GM19099 (cell line): Measurements from ENCODE around the gene CFAP74.

Experiments used
- POLR2A ChIP-seq: IDR thresholded peaks from 3 replicates; pipeline ENCODE4 v1.6.1; 2011; ENCODE audit warnings: low read depth; ENCODE audit not compliant: insufficient read length; ENCODE audit errors: extremely low read depth

The CFAP74 gene

DNA sequence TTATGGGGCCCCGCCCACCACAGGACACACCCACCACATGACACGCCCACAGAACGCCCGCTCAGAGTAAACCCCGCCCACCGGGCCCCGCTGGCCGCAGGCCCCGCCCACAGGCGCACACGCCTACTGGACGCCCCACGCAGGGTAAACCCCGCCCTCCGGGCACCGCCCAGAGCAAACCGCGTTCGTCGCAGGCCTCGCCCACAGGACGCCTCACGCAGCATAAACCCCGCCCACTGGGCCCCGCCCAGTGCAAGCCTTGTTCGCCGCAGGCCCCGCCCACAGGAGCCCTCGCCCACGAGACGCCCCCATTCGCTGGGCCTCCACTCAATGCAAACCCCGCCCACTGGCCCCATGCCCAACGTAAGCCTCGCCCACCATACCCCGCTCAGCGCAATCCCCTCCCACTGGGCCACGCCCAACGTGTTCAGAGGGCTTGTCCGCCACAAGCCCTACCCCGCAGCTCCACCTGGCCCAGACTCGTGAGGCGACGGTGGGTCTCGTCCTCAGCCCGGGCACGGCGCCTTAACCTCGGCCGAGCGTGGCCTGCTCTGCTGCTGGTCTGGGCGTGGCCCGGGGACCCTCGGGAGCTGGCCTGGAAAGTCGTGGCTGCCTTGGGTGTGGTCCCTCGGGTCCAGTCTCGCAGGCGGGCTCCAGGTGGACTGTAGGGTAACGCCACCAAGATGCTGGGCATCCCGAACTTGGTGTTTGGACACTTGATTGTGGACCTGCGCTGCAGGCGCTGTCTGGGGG, 84.1 kb downstream of the CFAP74 start:
- TF ChIP-seq POLR2A = peak; percentile 10

DNA sequence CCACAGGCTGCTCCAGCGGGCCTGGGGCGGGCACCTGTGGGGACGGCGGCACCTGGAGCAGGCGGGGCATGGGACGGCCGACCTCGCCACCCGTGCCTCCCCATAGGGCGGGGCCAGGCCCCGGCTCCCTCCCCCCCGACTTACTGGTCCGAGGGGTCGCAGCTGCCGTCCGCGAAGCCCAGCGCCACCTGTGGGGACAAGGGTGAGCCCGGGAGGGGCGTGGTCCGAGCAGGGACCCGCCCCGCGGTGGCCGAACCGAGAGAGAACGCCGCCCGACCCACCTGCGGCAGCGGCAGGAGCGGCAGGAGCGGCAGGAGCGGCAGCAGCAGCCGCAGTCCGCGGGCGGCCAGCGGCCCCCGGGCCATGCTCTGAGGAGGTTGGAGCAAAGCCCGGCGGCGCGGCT, 84.7 kb downstream of the CFAP74 start, which contains the start of gene TMEM52:
Gene TMEM52 (minus strand): TSS at position 379 of the 403 bp plus-strand sequence. CDS start 14 bp downstream, at position 365.
- peak; percentile 23 for TF ChIP-seq POLR2A

GRCh38 chr1:1917995-1918900, 85.3 kb downstream of the CFAP74 start:
- TF ChIP-seq POLR2A = no peak

DNA sequence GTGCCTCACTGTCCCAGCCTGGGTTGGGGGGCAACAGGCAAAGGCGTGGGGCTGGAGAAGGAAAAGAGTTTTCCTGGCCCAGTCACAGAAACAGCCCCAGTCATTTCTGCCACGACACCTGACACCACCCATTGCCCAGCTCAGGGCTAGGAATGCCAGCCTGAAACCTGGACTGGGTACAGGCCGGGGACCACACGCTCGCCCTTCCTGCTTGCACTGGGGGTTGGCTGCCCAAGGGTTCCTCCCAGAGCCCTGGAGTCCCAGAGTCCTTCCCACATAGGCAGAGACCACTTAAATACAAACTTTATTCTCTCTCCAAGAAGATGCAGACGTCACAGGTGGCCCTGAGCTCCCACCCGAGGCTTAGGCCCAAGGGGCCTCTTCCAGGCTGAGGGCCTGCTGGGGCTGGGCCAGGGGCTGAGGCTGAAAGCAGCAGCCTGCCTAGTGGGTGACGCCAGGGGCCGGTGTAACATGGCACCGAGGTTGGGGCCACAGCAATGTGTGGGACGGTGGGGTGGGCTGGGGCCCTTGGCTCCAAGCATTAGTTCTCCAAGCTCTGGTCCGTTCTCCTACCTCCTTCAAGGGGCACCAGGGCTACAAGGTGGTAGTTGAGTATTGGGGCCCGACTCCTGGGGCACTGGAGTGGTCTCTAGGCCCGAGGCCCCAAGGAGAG, 86.1 kb downstream of the CFAP74 start:
- TF ChIP-seq POLR2A = no peak

GRCh38 chr1:1916851-1917251, 86.7 kb downstream of the CFAP74 start:
- no peak for TF ChIP-seq POLR2A

GRCh38 chr1:1915911-1916840, 87.4 kb downstream of the CFAP74 start:
- TF ChIP-seq POLR2A = no peak

DNA sequence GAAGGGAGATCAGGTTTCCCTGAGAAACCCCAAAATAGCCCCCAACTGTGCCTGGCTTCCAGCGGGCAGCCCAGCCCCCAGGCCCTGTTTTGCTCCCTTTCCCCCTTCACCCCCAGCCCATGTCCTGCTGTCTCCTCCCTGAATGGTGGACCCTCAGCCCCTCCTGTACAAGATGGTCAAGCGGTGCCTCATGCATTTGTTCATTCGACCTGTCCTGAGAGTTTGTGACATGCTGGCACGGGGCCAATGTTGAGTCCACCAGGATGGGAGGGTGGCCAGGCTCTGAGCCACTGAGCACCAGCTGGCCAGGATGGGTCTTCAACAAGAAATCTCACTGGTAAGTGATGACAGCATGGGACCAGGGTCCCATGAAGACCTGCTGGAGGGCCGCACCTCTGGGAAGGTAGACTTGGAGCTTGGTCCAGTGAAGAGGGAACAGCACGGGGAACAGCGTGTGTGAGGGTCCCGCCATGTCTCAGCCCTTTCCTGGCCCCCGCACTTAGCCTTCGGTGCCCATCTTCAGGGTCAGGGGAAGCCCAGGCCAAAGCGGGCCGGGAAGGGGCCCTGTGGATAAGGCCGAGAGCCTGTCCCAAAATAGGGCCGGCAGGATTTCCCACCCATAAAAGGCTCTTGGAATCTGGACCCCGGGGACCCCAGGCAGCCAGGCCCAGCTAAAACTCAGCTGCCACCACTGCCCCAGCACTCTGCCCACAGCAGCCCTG, 88.5 kb downstream of the CFAP74 start, which contains the start of gene CALML6:
Gene CALML6 (plus strand): TSS at position 290 of the 722 bp plus-strand sequence. CDS start 21 bp downstream, at position 311.
- TF ChIP-seq POLR2A = no peak

- no peak for TF ChIP-seq POLR2A
Measured at GRCh38 chr1:1914101-1914970, 89.2 kb downstream of the CFAP74 start.

GRCh38 chr1:1911350-1912041, 92.1 kb downstream of the CFAP74 start:
- TF ChIP-seq POLR2A = no peak

DNA sequence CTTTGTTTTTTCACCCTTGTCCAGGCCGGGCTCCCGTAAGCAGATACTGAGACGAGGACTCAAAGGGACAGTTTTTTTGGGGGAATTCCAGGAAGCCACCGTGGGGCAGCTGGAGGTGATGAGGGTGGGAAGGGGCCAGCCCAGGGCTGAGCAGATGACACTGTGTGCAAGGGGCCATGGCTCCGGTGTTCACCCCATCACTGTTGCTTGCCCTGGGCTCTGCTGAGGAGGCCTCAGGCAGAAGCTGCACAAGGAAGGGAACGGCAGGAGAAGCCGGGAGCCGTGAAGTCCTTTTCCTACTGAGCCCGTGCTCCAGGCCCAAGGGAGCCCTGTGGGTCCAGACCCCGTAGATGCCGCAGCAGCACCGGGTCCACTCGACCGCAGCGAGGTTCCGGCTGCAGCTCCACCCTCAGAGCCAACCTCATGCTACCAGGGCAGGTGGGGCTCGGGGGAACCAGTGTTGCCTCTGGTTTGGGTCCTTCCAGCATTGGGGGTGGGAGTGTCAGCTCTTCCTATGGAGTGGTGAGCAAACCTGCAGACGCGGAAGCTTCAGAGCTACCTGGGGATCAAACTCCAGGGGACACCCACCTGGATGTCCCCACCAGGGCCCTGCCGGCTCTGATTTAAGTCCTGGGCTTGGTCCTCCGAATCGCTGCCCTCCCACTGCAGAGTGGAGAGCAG, 92.8 kb downstream of the CFAP74 start:
- TF ChIP-seq POLR2A = no peak

DNA sequence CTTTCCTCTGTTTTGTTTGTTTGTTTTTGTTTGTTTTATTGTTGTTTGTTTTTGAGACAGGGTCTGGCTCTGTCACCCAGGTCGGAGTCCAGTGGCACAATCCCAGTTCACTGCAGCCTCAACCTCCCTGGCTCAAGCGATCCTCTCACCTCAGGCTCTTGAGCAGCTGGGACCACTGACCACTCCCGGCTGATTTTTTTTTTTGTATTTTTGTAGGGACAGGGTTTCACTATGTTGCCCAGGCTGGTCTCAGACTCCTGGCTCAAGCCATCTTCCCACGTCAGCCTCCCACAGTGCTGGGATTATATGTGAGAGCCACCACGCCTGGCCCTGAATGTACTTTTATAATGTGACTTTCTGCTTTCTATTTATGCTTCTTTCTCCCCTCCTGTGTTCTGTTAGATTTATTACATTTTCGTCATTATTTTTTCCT, 93.5 kb downstream of the CFAP74 start:
- TF ChIP-seq POLR2A = no peak

DNA sequence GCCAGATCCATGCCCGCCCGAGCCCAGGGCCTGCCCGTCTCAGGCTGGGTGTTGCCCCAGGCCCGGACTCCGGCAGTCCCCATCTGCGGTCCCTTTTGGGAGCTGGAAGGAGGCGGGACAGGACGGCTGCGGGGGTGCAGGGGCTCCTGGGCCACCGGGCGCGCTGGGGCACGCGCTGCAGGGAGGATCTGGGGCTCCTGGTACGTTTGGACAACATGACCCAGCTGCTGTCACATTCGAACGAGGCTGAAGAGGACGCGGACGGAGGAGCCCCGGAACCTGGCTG, 95.1 kb downstream of the CFAP74 start:
- no peak for TF ChIP-seq POLR2A
